Suprapubic skin (tissue), 4 donors: ENCODE measurements around the gene SYDE2.

Experiments used
- CTCF ChIP-seq, 2 donors: fragments of 200-600 bp in 1 of 2; fragments of 450-650 bp in 1 of 2; sonication (generic) in 1 of 2; IDR thresholded peaks; one replicate each; pipeline ENCODE4 v1.5.1; 2016 to 2019; ENCODE audit warnings: antibody characterized with exemption in 2 of 2, mild to moderate bottlenecking in 1 of 2, moderate library complexity in 1 of 2
- EP300 ChIP-seq: sonication (generic); formaldehyde crosslinking; IDR thresholded peaks from one replicate; pipeline ENCODE4 v1.6.1; 2017; ENCODE audit warnings: antibody characterized with exemption
- POLR2AphosphoS5 ChIP-seq, 3 donors: sonication (generic); formaldehyde crosslinking; IDR thresholded peaks; one replicate each; pipeline ENCODE4 v1.6.1; 2017; ENCODE audit warnings: antibody characterized with exemption in 3 of 3

- TF ChIP-seq EP300 (no peak), CTCF (IDR thresholded peaks at IDR 0.05) (no peak), POLR2AphosphoS5 (IDR thresholded peaks at IDR 0.05) (no peak)
These were observed 41.9 kb downstream of the SYDE2 start for GRCh38 chr1:85158910-85159309.
